HepG2 (cell line): ENCODE results near the gene CD300H. TPM values are rescaled to one million over a fixed set of nuclear protein-coding genes. Genes with fewer than 3 reads are reported as not detected.

Experiments
- ATAC-seq: fragments of 200-7000 bp; cut with Tn5 transposase; 3 replicates; pipeline ENCODE4 v1.9.1; 2020; ENCODE audit warnings: mild to moderate bottlenecking, moderate library complexity
- BruUV-seq: library from RNA; stranded (reverse); fragments of 400-500 nt; replicated peaks from 2 replicates; lab custom pipeline; 2021; lab: Mats Ljungman, UMichigan
- CTCF ChIA-PET: fragments of 300-600 bp; formaldehyde crosslinking; extraction: SDS; loops from one replicate; lab custom pipeline; 2021; ENCODE audit warnings: low total read pairs, inconsistent platforms, low intra/inter-chr PET ratio; lab: Yijun Ruan, JAX
- POLR2A ChIA-PET: fragments of 350-600 bp; sonication (Branson Sonifier 250); formaldehyde crosslinking; loops from one replicate; lab custom pipeline; 2020; ENCODE audit warnings: antibody characterized with exemption, inconsistent platforms; lab: Yijun Ruan, JAX
- DNase-seq: peaks from one replicate; pipeline ENCODE4 v3.0.0-alpha.2; 2015; ENCODE audit warnings: low spot score
- FAIRE-seq: peaks from 3 replicates; lab custom pipeline; 2011; peaks lifted over from hg19 to GRCh38; lab: Jason Lieb, UNC
- H2AFZ ChIP-seq: one replicate; pipeline ENCODE4 v1.6.1; 2011; ENCODE audit warnings: low read length, inconsistent platforms
- H3K27ac ChIP-seq: fragments of 300-600 bp; 3 replicates; pipeline ENCODE4 v1.8.0; 2011; ENCODE audit warnings: mixed run types, mild to moderate bottlenecking, mixed read lengths, low read length, inconsistent platforms; ENCODE audit not compliant: insufficient read depth; ENCODE audit errors: extremely low read length
- H3K27me3 ChIP-seq, 2 experiments: fragments of 200-600 bp in 1 of 2; 2 replicates in 1 of 2; 3 replicates in 1 of 2; pipeline versions ENCODE4 v1.6.0 to v1.8.0; 2011; ENCODE audit warnings: low read length in 2 of 2, mild to moderate bottlenecking in 2 of 2, moderate library complexity in 2 of 2, inconsistent platforms in 1 of 2; ENCODE audit not compliant: insufficient read depth in 2 of 2, control insufficient read depth in 1 of 2
- H3K36me3 ChIP-seq, 2 experiments: fragments of 200-600 bp in 1 of 2; replicated peaks in 1 of 2; 2 replicates in 1 of 2; 3 replicates in 1 of 2; pipeline versions ENCODE4 v1.5.1 to v1.8.0; 2011; ENCODE audit warnings: low read length in 2 of 2, inconsistent platforms in 1 of 2; ENCODE audit not compliant: insufficient read depth in 2 of 2, control insufficient read depth in 1 of 2
- H3K4me1 ChIP-seq: 2 replicates; pipeline ENCODE4 v1.5.1; 2012; ENCODE audit warnings: low read length, inconsistent platforms; ENCODE audit not compliant: insufficient read depth
- H3K4me2 ChIP-seq: 2 replicates; pipeline ENCODE4 v1.6.0; 2011; ENCODE audit warnings: low read depth, low read length, inconsistent platforms
- H3K4me3 ChIP-seq, 3 experiments: fragments of 200-600 bp in 1 of 3; sonication (generic), shearing (Covaris generic) in 1 of 3; replicated peaks in 1 of 3; 2 replicates each; pipeline ENCODE4 v1.5.1; 2011 to 2016; ENCODE audit warnings: low read length in 3 of 3, inconsistent platforms in 2 of 3, low read depth in 2 of 3, mild to moderate bottlenecking in 2 of 3, control low read depth in 1 of 3, mixed read lengths in 1 of 3; ENCODE audit not compliant: insufficient read depth in 1 of 3
- H3K79me2 ChIP-seq: one replicate; pipeline ENCODE4 v1.6.1; 2011; ENCODE audit warnings: low read length, inconsistent platforms; ENCODE audit not compliant: insufficient read depth
- H3K9ac ChIP-seq: 2 replicates; pipeline ENCODE4 v1.6.0; 2011; ENCODE audit warnings: mild to moderate bottlenecking, low read depth, low read length, inconsistent platforms; ENCODE audit not compliant: insufficient read depth
- H3K9me3 ChIP-seq: 2 replicates; pipeline ENCODE4 v1.5.1; 2012; ENCODE audit warnings: mild to moderate bottlenecking, low read length
- H4K20me1 ChIP-seq: 2 replicates; pipeline ENCODE4 v1.6.0; 2011; ENCODE audit warnings: inconsistent platforms, mild to moderate bottlenecking, low read length, moderate library complexity; ENCODE audit not compliant: insufficient read depth
- BRD4 ChIP-seq: sonication (generic); formaldehyde crosslinking; IDR thresholded peaks from 2 replicates; pipeline ENCODE4 v1.4.0; 2020; ENCODE audit warnings: missing genetic modification reagents
- CENPX ChIP-seq: sonication (generic); formaldehyde crosslinking; IDR thresholded peaks from 2 replicates; pipeline ENCODE4 v1.9.0; 2021; ENCODE audit warnings: mild to moderate bottlenecking, missing genetic modification reagents, moderate library complexity
- FOXK2 ChIP-seq: fragments of 450-650 bp; IDR thresholded peaks from 2 replicates; pipeline ENCODE4 v1.6.1; 2016
- GLI4 ChIP-seq: sonication (generic); formaldehyde crosslinking; IDR thresholded peaks from 2 replicates; pipeline ENCODE4 v1.5.1; 2020; ENCODE audit warnings: missing genetic modification reagents, mild to moderate bottlenecking, moderate library complexity, borderline replicate concordance
- HCFC1 ChIP-seq: fragments of 150-350 bp; IDR thresholded peaks from 2 replicates; pipeline ENCODE4 v1.6.1; 2014; ENCODE audit warnings: low read depth, low read length
- HMGXB3 ChIP-seq: sonication (generic); formaldehyde crosslinking; IDR thresholded peaks from 2 replicates; pipeline ENCODE4 v1.4.0; 2020; ENCODE audit warnings: missing genetic modification reagents, borderline replicate concordance
- HNF4A ChIP-seq: sonication (generic); formaldehyde crosslinking; IDR thresholded peaks from 2 replicates; pipeline ENCODE4 v1.4.0; 2020; ENCODE audit warnings: missing genetic modification reagents
- MBD4 ChIP-seq: IDR thresholded peaks from 2 replicates; pipeline ENCODE4 v1.6.1; 2012; ENCODE audit warnings: low read length, inconsistent platforms, borderline replicate concordance
- REL ChIP-seq: sonication (generic); formaldehyde crosslinking; conservative IDR thresholded peaks from 2 replicates; pipeline ENCODE4 v1.8.0; 2022; ENCODE audit warnings: mild to moderate bottlenecking, missing genetic modification reagents, moderate library complexity
- RXRA ChIP-seq: sonication (generic); formaldehyde crosslinking; IDR thresholded peaks from 2 replicates; pipeline ENCODE4 v1.5.1; 2020; ENCODE audit warnings: missing genetic modification reagents
- SKIL ChIP-seq: sonication (generic); formaldehyde crosslinking; IDR thresholded peaks from 2 replicates; pipeline ENCODE4 v1.8.0; 2022; ENCODE audit warnings: missing genetic modification reagents, mild to moderate bottlenecking, moderate library complexity, borderline replicate concordance
- U2AF1 ChIP-seq: fragments of 200-400 bp; formaldehyde crosslinking; optimal IDR thresholded peaks from 2 replicates; pipeline ENCODE3; 2017; ENCODE audit warnings: mild to moderate bottlenecking, low read depth, low read length
- ZFP36 ChIP-seq: fragments of 150-350 bp; IDR thresholded peaks from 2 replicates; pipeline ENCODE4 v1.6.1; 2018; ENCODE audit warnings: borderline replicate concordance, low read length, low read depth; ENCODE audit not compliant: partially characterized antibody
- ZNF414 ChIP-seq: sonication (generic); formaldehyde crosslinking; IDR thresholded peaks from 2 replicates; pipeline ENCODE4 v1.5.0; 2020; ENCODE audit warnings: missing genetic modification reagents
- ZNF678 ChIP-seq: sonication (generic); formaldehyde crosslinking; IDR thresholded peaks from 2 replicates; pipeline ENCODE4 v1.4.0; 2020; ENCODE audit warnings: mild to moderate bottlenecking, missing genetic modification reagents
- WGBS: methylation state at CpG from one replicate; pipeline ENCODE4 v1.1.6; 2017; ENCODE audit warnings: low lambda C conversion rate; 5-methylcytosine and 5-hydroxymethylcytosine counted together
- in situ Hi-C: cut with HindIII; loops from 2 replicates; pipeline ENCODE4 v1.10.0; 2017; ENCODE audit warnings: low pct_unique_long_range_greater_than_20kb; ENCODE audit not compliant: extremely low pct_ligation_motif_present
- intact Hi-C: fragments of 100-400 bp; cut with micrococcal nuclease; formaldehyde crosslinking; loops from one replicate; pipeline ENCODE4 v1.10.0; 2022; ENCODE audit not compliant: unreplicated experiment
- polyA plus RNA-seq, 8 experiments: library from polyadenylated mRNA; depleted of rRNA in 3 of 8; stranded (reverse) in 7 of 8; unstranded in 1 of 8; fragments of >200 nt; fragmentation: Illumina TruSeq in 4 of 8; extraction: Trizol in 4 of 8; gene quantifications; 2 replicates each; pipeline versions ENCODE4 v1.2.1 to v1.2.3, GENCODE V29; 2011 to 2016; ENCODE audit warnings: low read depth in 4 of 8, missing spikeins in 1 of 8, mixed read lengths in 1 of 8; ENCODE audit not compliant: insufficient read depth in 1 of 8
- total RNA-seq, 5 experiments: library from RNA; depleted of rRNA; stranded (reverse); fragments of >200 nt; fragmentation: Illumina TruSeq; extraction: Trizol; gene quantifications; 2 replicates each; pipeline ENCODE4 v1.2.3, GENCODE V29; 2016; ENCODE audit warnings: low read depth in 1 of 5

The CD300H gene
- total and polyA plus RNA-seq, 2 of the 13 experiments (the other 11 are each of a cell fraction or from before 2014, with no cell fraction given), result not detected

GRCh38 chr17:74561586-74561985 is 5.7 kb downstream of the CD300H start:
- no TSS peak for BruUV-seq
- ChIA-PET CTCF (no interaction called here), POLR2A (no interaction called here)
- in situ Hi-C loops (no loop called here), intact Hi-C loops (no loop called here)
- FAIRE-seq, result no peak
- Histone ChIP-seq H3K27ac (no peak overlapping the region), H3K27me3 (peaks cover 7 to 65% of the 10 kb centered on the region in 2 experiments), H3K9me3 (no peaks in the 10 kb centered on the region), H3K9ac (no peak overlapping the region), H3K4me1 (no peaks in the 10 kb centered on the region), H3K36me3 (no peaks in the 10 kb centered on the region), H4K20me1 (no peaks in the 10 kb centered on the region), H3K4me2 (no peak overlapping the region), H2AFZ (no peak overlapping the region), H3K79me2 (no peaks in the 10 kb centered on the region), H3K4me3 (no peak overlapping the region)
- no peak for ATAC-seq
- WGBS, result 2% methylated on average over 3 of the region's 3 CpGs
- no peak for DNase-seq
- TF ChIP-seq ZFP36, result no peak
- TF ChIP-seq BRD4 (CRISPR knock-in tag), result no peak
- no peak for TF ChIP-seq MBD4
- TF ChIP-seq HMGXB3 (CRISPR knock-in tag), result no peak
- no peak for TF ChIP-seq FOXK2
- no peak for TF ChIP-seq GLI4 (CRISPR knock-in tag)
- no peak for TF ChIP-seq RXRA (CRISPR knock-in tag)
- no peak for TF ChIP-seq U2AF1
- TF ChIP-seq HCFC1, result no peak
- no peak for TF ChIP-seq CENPX (CRISPR knock-in tag)
- TF ChIP-seq REL (CRISPR knock-in tag), result no peak
- TF ChIP-seq ZNF678, result no peak
- TF ChIP-seq ZNF414 (CRISPR knock-in tag), result no peak
- no peak for TF ChIP-seq SKIL (CRISPR knock-in tag)
- no peak for TF ChIP-seq HNF4A (CRISPR knock-in tag)
